Dermis blood vessel endothelial cell (primary cell): Measurements from ENCODE around the gene IBA57. TPM values are rescaled to one million over a fixed set of nuclear protein-coding genes. Genes with fewer than 3 reads are reported as not detected.

Experiments used
- DNase-seq: peaks from one replicate; pipeline ENCODE4 v3.0.0; 2010
- total RNA-seq: library from RNA; depleted of rRNA; stranded (reverse); fragments of >200 nt; gene quantifications from 2 replicates; pipeline ENCODE4 v1.2.3, GENCODE V29; 2014

Gene IBA57
- total RNA-seq, 1 donor from 2014 or later, result 9.5 TPM

- no peak for DNase-seq
Observed at GRCh38 chr1:228194921-228195812, 29.6 kb downstream of the IBA57 start.

DNA sequence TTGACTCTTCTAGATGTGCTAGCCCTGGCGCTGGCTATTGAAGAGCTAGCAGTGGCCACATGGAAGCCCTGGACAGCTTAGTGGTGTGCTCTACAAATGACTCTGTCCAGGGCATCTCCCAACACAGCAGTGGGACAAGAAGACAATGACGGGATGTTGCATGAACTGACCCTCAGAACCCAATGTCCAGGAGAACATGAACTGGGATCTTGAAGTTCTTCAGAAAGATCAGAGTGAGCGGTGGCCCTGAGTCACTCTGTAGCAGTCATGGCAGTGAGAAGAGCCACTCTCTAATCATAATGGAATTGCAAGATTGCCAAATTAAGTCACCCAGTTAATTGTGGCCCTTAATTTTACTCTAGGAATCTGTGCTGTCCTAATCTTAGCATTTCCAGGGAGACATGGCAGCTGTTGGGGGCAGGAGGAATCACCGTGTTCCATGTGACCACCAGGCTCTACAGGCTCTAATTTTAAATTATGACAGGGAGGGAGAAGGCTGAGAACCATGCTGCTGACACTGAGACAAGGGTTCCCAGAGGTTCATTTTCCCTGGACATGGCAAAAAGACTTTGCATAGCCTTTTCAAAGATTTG lies 32.0 kb downstream of the IBA57 start:
- DNase-seq, result no peak

DNA sequence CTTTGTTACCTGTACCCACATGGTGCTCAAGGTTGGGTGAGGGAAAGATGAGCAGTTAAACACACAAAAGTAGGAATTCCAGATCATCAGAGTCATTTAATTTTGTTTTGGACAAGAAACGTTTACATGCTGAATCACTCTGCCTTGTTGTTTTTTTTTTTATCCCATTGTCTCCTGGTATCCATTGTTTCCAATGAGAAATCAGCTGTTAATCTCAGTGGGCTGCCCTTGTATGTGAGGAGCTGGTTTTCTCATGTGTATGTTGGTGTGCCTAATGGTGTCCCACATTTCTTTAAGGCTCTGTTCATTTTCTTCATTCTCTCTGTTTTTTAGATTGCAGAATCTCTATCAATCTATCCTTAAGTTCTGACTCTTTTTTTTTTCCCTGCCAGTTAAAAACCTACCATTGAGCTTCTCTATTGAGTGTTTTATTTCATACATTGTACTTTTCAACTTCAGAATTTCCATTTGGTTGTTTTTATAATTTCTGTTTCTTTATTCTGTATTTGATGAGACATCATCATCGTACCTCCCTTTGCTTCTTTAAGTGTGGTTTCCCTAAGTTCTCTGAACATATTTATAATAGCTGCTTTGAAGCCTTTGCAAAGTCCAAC lies 33.5 kb downstream of the IBA57 start:
- DNase-seq, result no peak

DNA sequence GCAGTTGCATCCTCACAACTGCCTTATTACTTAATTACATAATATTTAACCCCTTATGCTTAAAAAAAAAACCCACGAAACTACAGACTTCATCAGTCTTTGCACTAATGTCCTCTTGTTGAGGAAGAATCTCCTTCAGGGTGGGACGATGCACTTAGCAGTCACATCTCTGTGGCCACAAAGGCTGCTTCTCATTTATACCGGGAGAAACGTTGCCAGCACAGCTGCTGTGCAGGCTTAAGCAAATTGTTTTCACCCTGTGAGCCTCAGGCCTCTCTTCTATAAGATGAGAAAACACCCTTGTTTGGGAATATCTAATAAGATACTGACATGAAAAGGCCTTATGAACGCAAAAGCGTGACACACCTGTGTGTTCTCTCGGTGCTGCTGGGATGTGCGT lies 39.4 kb downstream of the IBA57 start:
- DNase-seq, result no peak

DNA sequence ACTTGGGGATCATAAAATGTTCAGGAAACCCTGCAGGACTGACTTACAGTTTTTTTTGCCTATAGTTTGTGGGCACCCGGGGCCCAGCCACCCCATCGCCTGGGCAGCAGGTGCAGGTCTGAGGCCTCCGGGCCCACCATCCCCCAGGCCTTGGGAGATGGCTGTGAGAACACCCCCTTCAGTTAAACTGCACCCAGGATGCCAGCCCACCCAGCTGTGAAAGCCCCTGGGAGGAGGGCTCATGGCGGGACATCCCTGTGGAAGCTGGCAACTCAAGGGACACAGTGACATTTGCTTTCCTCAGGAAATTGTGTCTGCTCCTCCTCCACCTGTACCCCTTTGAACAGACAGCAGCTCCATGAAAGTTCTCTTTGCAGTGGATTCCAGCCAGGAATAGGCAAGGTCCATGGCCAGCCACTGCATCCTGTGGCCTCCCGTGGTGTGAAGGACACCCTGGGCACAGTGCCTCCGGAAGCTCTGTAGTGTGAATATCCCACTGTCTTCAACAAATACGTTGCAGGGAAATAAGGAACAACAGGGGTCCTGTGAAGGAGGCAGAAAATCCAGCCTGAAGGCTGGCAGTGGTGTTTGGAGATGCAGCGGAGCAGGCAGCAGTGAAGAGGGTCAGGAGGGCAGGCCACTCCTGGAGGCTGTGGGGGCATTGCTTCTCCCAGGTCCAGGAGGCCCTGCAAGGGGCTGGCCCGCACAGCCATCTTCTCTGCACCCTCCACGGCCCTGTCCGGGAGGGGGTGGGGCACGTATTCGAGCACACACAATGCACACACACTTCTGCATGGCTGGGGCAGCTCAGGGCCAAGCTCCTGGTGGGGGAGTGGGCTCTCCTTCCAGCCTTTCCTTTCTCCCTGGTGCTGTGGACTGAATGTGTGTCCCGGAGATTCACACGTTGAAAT lies 40.2 kb downstream of the IBA57 start:
- DNase-seq, result no peak

DNA sequence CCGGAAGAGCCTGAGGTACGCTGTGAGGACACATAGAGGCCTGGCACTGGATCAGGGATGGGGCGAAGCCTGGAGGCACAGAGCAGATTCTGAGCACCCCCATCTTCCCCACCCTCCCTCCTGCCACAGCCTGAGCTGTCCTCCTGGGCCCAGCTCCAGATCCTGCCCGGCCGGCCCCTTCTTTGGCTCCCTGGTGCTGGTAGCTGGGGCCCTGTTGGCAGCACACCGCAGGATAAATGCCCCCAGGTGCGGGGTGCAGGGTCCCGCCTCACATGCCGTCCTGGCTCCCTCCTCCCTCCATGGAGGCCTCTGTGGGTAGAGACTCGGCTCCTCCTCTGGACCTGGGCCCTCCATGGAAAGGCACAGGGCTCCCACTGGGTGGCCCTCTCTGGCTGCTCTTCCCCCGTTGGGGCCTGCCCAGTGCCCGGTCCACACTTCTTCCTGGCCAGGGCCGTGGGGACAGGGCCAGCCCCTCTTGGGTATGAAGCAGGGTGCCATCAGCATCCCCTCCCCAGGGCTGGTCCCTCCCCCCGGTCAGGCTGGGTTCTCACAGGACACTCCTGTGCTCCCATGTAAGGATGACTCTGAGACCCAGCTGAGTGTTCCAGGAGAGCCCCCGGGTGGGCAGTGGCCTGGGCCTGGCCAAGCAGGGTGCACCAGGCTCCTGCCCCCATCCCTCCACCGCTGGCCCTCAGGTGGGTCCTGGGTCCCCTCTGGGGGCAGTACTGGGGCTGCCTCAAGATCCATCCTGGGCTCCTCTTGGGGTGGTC lies 41.2 kb downstream of the IBA57 start:
- DNase-seq, result no peak

- no peak for DNase-seq
Observed at GRCh38 chr1:228207381-228207810, 41.8 kb downstream of the IBA57 start.

DNA sequence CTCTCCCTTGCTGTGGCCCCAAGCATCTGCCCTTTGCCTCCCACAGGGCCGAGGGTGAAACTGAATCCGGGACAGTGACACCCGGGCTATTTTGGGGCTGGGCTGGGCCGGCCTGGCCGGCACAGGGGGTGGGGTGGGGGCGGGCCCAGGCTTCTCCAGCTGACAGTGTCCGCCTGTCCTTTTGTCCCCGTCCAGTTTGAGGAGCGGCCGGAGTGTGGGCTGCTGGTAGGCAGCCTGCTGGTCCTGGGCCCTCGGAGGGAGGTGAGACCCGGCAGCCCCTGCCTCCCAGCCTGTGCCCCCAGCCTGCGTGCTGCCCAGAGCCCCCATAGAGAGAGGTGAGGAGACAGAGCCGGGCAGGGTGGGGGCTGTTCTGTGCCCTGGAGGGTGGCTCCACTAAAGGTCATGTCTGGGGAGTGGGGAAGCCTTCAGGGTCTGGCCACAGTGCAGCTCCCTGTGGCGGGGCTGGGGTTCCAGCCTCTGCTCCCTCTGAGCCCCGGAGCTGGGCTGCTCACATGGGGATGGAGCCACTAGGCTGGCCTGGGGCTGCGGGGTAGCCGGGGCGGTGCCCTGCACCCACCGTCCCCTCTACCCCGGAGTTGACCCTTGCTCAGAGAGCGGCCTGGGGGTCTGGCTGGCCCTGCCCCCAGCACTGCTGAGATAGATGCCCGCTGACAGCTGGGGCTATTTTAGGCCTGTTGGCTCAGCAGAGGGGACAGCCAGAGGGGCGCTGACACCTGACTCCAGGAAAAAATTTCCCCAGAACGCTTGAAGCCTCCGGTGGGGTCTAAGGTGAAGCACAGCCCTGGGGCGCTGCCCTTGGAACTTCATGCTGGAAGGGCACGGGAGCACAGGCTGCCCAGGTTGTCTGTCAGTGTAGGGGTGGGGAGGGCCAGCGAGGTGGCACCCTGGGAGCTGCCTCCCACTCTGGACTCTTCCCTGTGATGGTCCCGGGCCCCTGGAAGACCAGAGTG lies 42.5 kb downstream of the IBA57 start, which contains the start of gene OBSCN:
TSS of gene OBSCN (plus strand) at position 194 of the 971 bp plus-strand sequence. CDS start 3,740 bp downstream, outside the sequence.
- DNase-seq, result no peak

- DNase-seq, result no peak
Observed at GRCh38 chr1:228208831-228209551, 43.4 kb downstream of the IBA57 start.

DNA sequence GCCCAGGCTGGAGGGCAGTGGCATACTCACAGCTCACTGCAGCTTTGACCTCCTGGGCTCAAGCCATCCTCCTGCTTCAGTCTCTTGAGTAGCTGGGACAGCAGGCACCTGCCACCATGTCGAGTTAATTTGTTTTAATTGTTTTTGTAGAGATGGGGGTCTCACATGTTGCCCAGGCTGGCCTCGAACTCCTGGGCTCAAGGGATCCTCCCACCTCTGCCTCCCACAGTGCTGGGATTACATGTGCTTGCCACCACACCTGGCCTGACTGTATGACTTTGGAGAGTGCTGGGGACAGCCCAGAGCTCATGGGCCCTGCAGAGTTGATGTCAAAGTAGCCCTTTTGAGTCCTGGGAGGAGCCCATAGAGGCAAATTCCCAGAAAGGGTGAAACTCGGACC lies 44.1 kb downstream of the IBA57 start:
- DNase-seq, result no peak

DNA sequence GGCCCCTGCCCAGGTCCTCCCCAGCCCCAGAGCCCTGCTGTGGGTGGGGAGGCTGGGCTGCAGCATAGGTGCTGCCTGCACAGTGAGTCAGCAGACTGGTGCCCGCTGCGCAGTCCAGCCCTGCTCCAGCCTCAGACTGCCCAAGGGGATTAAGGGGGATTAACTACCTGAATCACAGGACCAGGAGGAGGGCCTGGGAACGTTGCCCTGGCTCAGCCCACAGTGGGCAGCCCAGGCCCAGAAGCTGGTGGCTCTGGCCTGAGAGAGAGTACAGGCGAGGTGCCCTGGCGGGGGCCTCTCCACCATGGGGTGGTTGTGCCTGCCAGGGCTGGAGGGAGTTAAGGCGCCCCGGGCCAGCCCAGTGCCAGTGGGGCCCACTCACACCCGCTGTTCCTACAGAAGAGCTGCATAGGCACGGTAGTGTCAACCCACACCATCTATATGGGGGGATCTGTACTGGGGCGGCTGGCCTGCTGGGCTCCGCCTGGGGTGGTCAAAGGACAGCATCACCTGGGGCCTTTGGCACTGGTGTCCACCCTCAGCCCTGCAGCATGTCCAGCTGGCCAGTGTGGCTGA lies 44.6 kb downstream of the IBA57 start:
- no peak for DNase-seq

- DNase-seq, result no peak
Observed at GRCh38 chr1:228210712-228211530, 45.3 kb downstream of the IBA57 start.

GRCh38 chr1:228211531-228212414 lies 46.2 kb downstream of the IBA57 start:
- DNase-seq, result no peak

DNA sequence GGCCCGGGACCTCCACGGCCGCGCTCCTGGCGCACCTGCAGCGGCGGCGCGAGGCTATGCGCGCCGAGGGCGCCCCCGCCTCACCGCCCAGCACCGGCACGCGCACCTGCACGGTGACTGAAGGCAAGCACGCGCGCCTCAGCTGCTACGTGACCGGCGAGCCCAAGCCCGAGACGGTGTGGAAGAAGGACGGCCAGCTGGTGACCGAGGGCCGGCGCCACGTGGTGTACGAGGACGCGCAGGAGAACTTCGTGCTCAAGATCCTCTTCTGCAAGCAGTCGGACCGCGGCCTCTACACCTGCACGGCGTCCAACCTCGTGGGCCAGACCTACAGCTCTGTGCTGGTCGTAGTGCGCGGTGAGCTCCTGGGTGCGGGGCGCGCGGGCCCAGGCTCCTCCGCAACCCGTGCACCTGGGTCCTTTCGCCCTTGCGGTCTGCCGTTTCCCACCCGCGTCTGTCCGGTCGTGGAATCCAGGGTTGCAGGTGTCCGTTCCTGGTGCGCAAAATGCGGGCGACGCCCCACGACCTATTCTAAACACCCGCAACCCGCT lies 46.9 kb downstream of the IBA57 start:
- DNase-seq, result no peak

- peak; percentile 81 for DNase-seq
Observed at GRCh38 chr1:228212966-228213844, 47.6 kb downstream of the IBA57 start.
